ENCODE data around the gene PARD3B. TPM values are rescaled to one million over a fixed set of nuclear protein-coding genes. Genes with fewer than 3 reads are reported as not detected.

The PARD3B gene
- total RNA-seq, 1 experiment from 2014 or later, result 2.0 TPM

GRCh38 chr2:204986641-204987040, 441.4 kb downstream of the PARD3B start:
- H3K4me3 ChIP-seq (replicated peaks in 1 of 2; ENCODE audit: low read depth in 1 of 2, low read length in 2 of 2), result no peak overlapping the region
- TF ChIP-seq ATF3 (IDR thresholded peaks at IDR 0.05) (no peak), REST (IDR thresholded peaks at IDR 0.05; ENCODE audit: low read depth) (no peak), POLR2AphosphoS5 (IDR thresholded peaks at IDR 0.05; ENCODE audit: low read depth, low read length) (no peak), SP1 (IDR thresholded peaks at IDR 0.05; ENCODE audit: low read depth) (no peak), CEBPB (IDR thresholded peaks at IDR 0.05; ENCODE audit: low read depth) (no peak), JUND (IDR thresholded peaks at IDR 0.05) (no peak), ELF1 (IDR thresholded peaks at IDR 0.05; ENCODE audit: borderline replicate concordance, low read depth) (no peak), SIN3A (IDR thresholded peaks at IDR 0.05; ENCODE audit: low read depth) (no peak), ZFX (IDR thresholded peaks at IDR 0.05) (no peak), CBX3 (IDR thresholded peaks at IDR 0.05; ENCODE audit: low read depth) (no peak), POLR2A (IDR thresholded peaks at IDR 0.05; ENCODE audit: borderline replicate concordance, extremely low read depth, insufficient read depth, insufficient read length) (no peak), EZH2 (IDR thresholded peaks at IDR 0.05) (no peak), SRF (IDR thresholded peaks at IDR 0.05; ENCODE audit: low read depth) (no peak), YY1 (IDR thresholded peaks at IDR 0.05; ENCODE audit: extremely low read depth, insufficient replicate concordance, low read depth, low read length) (no peak), ZNF274 (IDR thresholded peaks at IDR 0.05; ENCODE audit: low read depth, low read length) (no peak), EGR1 (IDR thresholded peaks at IDR 0.05; ENCODE audit: low read depth) (no peak)
- TF ChIP-seq, protein P1, sequence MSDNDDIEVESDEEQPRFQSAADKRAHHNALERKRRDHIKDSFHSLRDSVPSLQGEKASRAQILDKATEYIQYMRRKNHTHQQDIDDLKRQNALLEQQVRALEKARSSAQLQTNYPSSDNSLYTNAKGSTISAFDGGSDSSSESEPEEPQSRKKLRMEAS (IDR thresholded peaks at IDR 0.05), result no peak
- TF ChIP-seq, protein P2, sequence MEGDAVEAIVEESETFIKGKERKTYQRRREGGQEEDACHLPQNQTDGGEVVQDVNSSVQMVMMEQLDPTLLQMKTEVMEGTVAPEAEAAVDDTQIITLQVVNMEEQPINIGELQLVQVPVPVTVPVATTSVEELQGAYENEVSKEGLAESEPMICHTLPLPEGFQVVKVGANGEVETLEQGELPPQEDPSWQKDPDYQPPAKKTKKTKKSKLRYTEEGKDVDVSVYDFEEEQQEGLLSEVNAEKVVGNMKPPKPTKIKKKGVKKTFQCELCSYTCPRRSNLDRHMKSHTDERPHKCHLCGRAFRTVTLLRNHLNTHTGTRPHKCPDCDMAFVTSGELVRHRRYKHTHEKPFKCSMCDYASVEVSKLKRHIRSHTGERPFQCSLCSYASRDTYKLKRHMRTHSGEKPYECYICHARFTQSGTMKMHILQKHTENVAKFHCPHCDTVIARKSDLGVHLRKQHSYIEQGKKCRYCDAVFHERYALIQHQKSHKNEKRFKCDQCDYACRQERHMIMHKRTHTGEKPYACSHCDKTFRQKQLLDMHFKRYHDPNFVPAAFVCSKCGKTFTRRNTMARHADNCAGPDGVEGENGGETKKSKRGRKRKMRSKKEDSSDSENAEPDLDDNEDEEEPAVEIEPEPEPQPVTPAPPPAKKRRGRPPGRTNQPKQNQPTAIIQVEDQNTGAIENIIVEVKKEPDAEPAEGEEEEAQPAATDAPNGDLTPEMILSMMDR (IDR thresholded peaks at IDR 0.05 in 2 of 3, conservative IDR thresholded peaks at IDR 0.05 in 1 of 3; ENCODE audit: borderline replicate concordance in 1 of 3, insufficient read depth in 1 of 3, low read depth in 2 of 3, low read length in 2 of 3), result no peak
- H3K36me3 ChIP-seq (ENCODE audit: control insufficient read depth in 1 of 2, insufficient read depth in 2 of 2, low read length in 2 of 2), result no peaks in the 10 kb centered on the region
- ChIA-PET POLR2A (no interaction called here), CTCF (no interaction called here), RAD21 (ENCODE audit: low non-redundant PET in 1 of 2, low total read pairs in 2 of 2, uncharacterized antibody in 2 of 2, unreplicated experiment in 2 of 2) (no interaction called here)
- H3K79me2 ChIP-seq (ENCODE audit: insufficient read depth, low read length), result no peaks in the 10 kb centered on the region
- H3K9me2 ChIP-seq (ENCODE audit: insufficient read depth), result no peaks in the 10 kb centered on the region
- no TSS peak for BruUV-seq (replicated peaks)
- H3K4me2 ChIP-seq (ENCODE audit: low read length), result no peak overlapping the region
- no peaks in the 10 kb centered on the region for H3K27me3 ChIP-seq (ENCODE audit: insufficient read depth, low read length)
- intact Hi-C loops (cut with micrococcal nuclease), result no loop called here
- no peaks in the 10 kb centered on the region for H3K4me1 ChIP-seq (ENCODE audit: control insufficient read depth in 1 of 2, insufficient read depth in 2 of 2, low read length in 2 of 2)
- no peaks in the 10 kb centered on the region for H3K9me3 ChIP-seq (ENCODE audit: control insufficient read depth in 1 of 2, insufficient read depth in 1 of 2, low read depth in 1 of 2, low read length in 2 of 2)
- no peak overlapping the region for H3K27ac ChIP-seq (ENCODE audit: low read depth, low read length)
- ATAC-seq (no peak), DNase-seq (ENCODE audit: low read depth, low spot score) (no peak)
- no peaks in the 10 kb centered on the region for H4K20me1 ChIP-seq (ENCODE audit: insufficient read depth)
- H2AFZ ChIP-seq (ENCODE audit: low read depth, low read length, poor library complexity, severe bottlenecking), result no peak overlapping the region
- H3K9ac ChIP-seq (ENCODE audit: low read length), result no peak overlapping the region
